DND-41 (cell line): ENCODE data around the gene GREB1L.

Source experiments
- EZH2 ChIP-seq: IDR thresholded peaks from 3 replicates; pipeline ENCODE4 v1.6.1; 2012; ENCODE audit warnings: borderline replicate concordance, low read depth, mild to moderate bottlenecking, moderate library complexity, low read length, inconsistent platforms; ENCODE audit not compliant: severe bottlenecking
- TF ChIP-seq, protein P1 (sequence below): IDR thresholded peaks from 2 replicates; pipeline ENCODE4 v1.5.1; 2012; ENCODE audit warnings: borderline replicate concordance, low read length, moderate library complexity, mild to moderate bottlenecking; ENCODE audit not compliant: poor library complexity, severe bottlenecking; ENCODE audit errors: extremely low read depth

DNA sequence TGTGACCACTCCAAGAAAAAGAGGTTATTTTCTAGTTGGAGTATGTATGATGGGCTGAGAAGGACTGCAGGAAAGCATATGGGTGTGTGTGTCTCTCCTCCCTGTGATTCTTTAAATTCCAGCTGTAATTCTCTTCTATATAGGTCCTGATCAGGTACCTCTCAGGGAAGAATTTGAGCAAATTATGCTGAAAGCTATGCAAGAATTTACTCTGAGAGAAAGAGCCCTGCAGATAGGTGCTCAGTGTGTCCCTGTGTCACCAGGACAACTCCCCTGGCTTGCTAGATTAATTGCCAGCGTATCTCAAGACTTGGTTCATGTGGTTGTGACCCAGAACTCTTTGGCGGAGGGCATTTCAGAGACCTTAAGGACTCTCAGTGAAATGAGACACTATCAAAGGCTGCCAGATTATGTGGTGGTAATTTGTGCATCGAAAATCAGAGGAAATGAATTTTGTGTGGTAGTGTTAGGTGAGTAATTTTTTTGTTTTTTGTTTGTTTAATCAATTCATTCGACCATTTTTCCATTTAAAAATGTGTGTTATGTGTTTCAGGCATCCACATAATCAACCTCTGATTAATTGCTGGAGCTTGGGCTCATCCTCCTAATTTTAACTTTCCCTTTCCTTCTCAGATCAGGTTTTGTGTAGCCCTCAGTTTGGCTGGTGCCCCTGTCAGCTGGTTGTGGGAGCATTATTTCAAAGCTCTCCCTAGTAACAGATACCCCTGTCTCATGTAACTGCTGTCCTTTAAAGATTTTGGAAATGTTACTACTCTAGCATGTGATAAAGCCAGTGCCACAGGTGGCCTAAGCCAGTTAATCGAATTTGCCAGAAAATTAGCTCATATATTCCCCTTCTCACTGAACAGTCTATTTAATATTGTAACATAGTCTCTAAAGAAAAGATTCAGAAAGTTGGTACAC lies 207.6 kb downstream of the GREB1L start:
- TF ChIP-seq, protein P1, sequence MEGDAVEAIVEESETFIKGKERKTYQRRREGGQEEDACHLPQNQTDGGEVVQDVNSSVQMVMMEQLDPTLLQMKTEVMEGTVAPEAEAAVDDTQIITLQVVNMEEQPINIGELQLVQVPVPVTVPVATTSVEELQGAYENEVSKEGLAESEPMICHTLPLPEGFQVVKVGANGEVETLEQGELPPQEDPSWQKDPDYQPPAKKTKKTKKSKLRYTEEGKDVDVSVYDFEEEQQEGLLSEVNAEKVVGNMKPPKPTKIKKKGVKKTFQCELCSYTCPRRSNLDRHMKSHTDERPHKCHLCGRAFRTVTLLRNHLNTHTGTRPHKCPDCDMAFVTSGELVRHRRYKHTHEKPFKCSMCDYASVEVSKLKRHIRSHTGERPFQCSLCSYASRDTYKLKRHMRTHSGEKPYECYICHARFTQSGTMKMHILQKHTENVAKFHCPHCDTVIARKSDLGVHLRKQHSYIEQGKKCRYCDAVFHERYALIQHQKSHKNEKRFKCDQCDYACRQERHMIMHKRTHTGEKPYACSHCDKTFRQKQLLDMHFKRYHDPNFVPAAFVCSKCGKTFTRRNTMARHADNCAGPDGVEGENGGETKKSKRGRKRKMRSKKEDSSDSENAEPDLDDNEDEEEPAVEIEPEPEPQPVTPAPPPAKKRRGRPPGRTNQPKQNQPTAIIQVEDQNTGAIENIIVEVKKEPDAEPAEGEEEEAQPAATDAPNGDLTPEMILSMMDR: no peak
- TF ChIP-seq EZH2: no peak
